Hepatocyte (in vitro differentiated cells): ENCODE measurements around the gene CFAP410. TPM values are rescaled to one million over a fixed set of nuclear protein-coding genes. Genes with fewer than 3 reads are reported as not detected.

Source experiments
- DNase-seq: peaks from one replicate; pipeline ENCODE4 v3.0.0-alpha.2; 2016; ENCODE audit warnings: low spot score
- H2AFZ ChIP-seq: fragments of 200-600 bp; sonication (generic); 2 replicates; pipeline ENCODE4 v1.6.0; 2016; ENCODE audit warnings: antibody characterized with exemption, mild to moderate bottlenecking
- H3K27ac ChIP-seq: fragments of 200-600 bp; sonication (generic); 2 replicates; pipeline ENCODE4 v1.5.1; 2016; ENCODE audit warnings: mild to moderate bottlenecking
- H3K27me3 ChIP-seq: fragments of 200-600 bp; sonication (generic); 2 replicates; pipeline ENCODE4 v1.6.1; 2016
- H3K36me3 ChIP-seq: fragments of 200-600 bp; sonication (generic); replicated peaks from 2 replicates; pipeline ENCODE4 v1.5.1; 2016; ENCODE audit warnings: low read depth; ENCODE audit not compliant: insufficient read depth
- H3K4me1 ChIP-seq: fragments of 200-600 bp; sonication (generic); 2 replicates; pipeline ENCODE4 v1.5.1; 2016; ENCODE audit warnings: mild to moderate bottlenecking, moderate library complexity; ENCODE audit not compliant: insufficient read depth
- H3K4me2 ChIP-seq: fragments of 200-600 bp; sonication (generic); 2 replicates; pipeline ENCODE4 v1.6.0; 2016
- H3K4me3 ChIP-seq: fragments of 200-600 bp; sonication (generic); 2 replicates; pipeline ENCODE4 v1.5.1; 2016; ENCODE audit warnings: mild to moderate bottlenecking
- H3K79me2 ChIP-seq: fragments of 200-600 bp; sonication (generic); 2 replicates; pipeline ENCODE4 v1.6.0; 2017; ENCODE audit warnings: mild to moderate bottlenecking
- H3K9me2 ChIP-seq: fragments of 200-600 bp; sonication (generic); replicated peaks from 2 replicates; pipeline ENCODE4 v1.6.0; 2017; ENCODE audit warnings: mild to moderate bottlenecking; ENCODE audit not compliant: insufficient read depth
- H3K9me3 ChIP-seq: fragments of 200-600 bp; sonication (generic); 2 replicates; pipeline ENCODE4 v1.5.1; 2016; ENCODE audit warnings: low read depth, mild to moderate bottlenecking
- H4K20me1 ChIP-seq: fragments of 200-600 bp; sonication (generic); 2 replicates; pipeline ENCODE4 v1.6.0; 2016; ENCODE audit warnings: mild to moderate bottlenecking; ENCODE audit not compliant: insufficient read depth, poor library complexity, severe bottlenecking
- EZH2 ChIP-seq: fragments of 200-600 bp; sonication (generic); IDR thresholded peaks from 2 replicates; pipeline ENCODE4 v1.6.1; 2016; ENCODE audit warnings: antibody characterized with exemption, mild to moderate bottlenecking, borderline replicate concordance
- EZH2phosphoT487 ChIP-seq: fragments of 200-600 bp; sonication (generic); IDR thresholded peaks from one replicate; pipeline ENCODE4 v1.6.1; 2018; ENCODE audit warnings: antibody characterized with exemption, mild to moderate bottlenecking, low read depth, moderate library complexity; ENCODE audit not compliant: unreplicated experiment, severe bottlenecking
- WGBS: methylation state at CpG from one replicate; pipeline ENCODE4 v1.1.6; 2016; ENCODE audit warnings: low lambda C conversion rate; ENCODE audit errors: missing lambda C conversion rate; 5-methylcytosine and 5-hydroxymethylcytosine counted together
- polyA plus RNA-seq: library from polyadenylated mRNA; unstranded; fragments of >200 nt; fragmentation: Nextera tagmentation; extraction: Ambion mirVana; gene quantifications from 2 replicates; pipeline ENCODE4 v1.2.1, GENCODE V29; 2016
- total RNA-seq: library from RNA; depleted of rRNA; stranded (reverse); fragments of >200 nt; gene quantifications from 2 replicates; pipeline ENCODE4 v1.2.3, GENCODE V29; 2014
- TF ChIP-seq, protein P1 (sequence below): fragments of 200-600 bp; sonication (generic); IDR thresholded peaks from 2 replicates; pipeline ENCODE4 v1.5.1; 2016; ENCODE audit warnings: antibody characterized with exemption, mild to moderate bottlenecking; ENCODE audit not compliant: poor library complexity

The CFAP410 gene
- total and polyA plus RNA-seq, 2 experiments from 2014 or later, result 17.1 to 33.6 TPM

DNA sequence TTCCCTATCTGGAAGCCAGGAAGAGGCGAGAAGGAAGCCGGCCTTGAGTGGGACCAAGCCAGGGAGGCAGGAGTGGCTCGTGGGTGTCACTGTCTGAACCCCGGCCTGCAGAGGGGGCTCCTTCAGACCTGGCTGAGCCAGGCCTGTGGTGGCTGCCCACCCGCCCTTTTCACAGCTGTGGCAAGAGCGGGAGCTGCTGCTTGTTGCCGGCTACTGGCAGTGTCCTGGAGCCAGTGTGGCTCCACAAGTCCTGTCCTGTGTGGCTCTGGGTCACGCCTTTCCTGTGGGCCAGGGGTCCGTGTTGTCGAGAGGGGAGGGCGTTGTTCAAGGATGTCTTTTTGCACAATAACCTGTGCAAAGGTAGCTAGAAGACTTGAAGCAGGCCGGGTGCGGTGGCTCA is 38.0 kb downstream of the CFAP410 start:
- Histone ChIP-seq H3K4me3 (peak overlapping the region; percentile 94), H3K9me3 (no peaks in the 10 kb centered on the region), H4K20me1 (peaks cover 18% of the 10 kb centered on the region), H3K27ac (peak overlapping the region; percentile 96), H2AFZ (no peak overlapping the region), H3K4me2 (peak overlapping the region; percentile 97), H3K27me3 (no peaks in the 10 kb centered on the region), H3K9me2 (no peaks in the 10 kb centered on the region), H3K36me3 (no peaks in the 10 kb centered on the region), H3K4me1 (peaks cover 45% of the 10 kb centered on the region), H3K79me2 (peaks cover 48% of the 10 kb centered on the region)
- no peak for TF ChIP-seq EZH2phosphoT487
- TF ChIP-seq, protein P1, sequence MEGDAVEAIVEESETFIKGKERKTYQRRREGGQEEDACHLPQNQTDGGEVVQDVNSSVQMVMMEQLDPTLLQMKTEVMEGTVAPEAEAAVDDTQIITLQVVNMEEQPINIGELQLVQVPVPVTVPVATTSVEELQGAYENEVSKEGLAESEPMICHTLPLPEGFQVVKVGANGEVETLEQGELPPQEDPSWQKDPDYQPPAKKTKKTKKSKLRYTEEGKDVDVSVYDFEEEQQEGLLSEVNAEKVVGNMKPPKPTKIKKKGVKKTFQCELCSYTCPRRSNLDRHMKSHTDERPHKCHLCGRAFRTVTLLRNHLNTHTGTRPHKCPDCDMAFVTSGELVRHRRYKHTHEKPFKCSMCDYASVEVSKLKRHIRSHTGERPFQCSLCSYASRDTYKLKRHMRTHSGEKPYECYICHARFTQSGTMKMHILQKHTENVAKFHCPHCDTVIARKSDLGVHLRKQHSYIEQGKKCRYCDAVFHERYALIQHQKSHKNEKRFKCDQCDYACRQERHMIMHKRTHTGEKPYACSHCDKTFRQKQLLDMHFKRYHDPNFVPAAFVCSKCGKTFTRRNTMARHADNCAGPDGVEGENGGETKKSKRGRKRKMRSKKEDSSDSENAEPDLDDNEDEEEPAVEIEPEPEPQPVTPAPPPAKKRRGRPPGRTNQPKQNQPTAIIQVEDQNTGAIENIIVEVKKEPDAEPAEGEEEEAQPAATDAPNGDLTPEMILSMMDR, result no peak
- no peak for TF ChIP-seq EZH2
- WGBS, result 78% methylated on average over 13 of the region's 13 CpGs
- no peak for DNase-seq

DNA sequence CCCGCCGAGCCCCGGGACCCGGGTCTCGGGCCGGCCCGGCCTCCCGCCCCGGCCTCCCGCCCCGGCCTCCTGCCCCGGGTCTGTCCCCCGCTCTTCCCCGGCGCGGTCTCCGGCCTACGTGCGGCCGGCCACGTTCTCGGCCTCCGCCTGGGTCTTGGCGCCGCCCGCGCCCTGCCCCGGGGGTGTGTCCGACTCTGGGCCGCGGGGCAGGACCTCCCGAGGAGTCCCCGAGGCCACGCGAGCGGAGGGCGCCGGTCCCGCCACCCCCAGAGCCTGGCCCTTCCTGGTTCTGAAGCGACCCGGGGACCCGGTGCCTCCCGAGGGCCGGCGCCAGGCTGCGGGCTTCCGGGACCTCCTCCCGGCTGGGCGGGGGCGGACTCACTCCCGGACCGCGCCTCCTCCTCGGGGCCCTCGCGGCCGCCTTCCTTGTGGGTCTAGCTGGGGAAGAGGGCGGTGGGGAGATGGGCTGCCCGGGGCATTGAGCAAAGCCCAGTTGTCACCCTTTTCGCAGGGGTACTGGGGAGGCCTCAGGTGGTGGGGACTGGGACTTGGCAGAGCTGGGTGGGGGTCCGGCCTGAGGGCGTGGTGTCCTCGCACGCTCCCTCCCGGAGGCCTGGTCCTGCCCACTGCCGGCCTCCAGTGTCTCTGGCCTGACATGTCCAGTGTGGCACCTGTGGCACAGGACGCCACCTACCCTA is 38.8 kb downstream of the CFAP410 start:
- H3K4me2 ChIP-seq, result peak overlapping the region; percentile 97
- peak overlapping the region; percentile 68 for H2AFZ ChIP-seq
- 4% methylated on average over 14 of the region's 67 CpGs for WGBS
- TF ChIP-seq EZH2phosphoT487 (no peak), EZH2 (no peak)
- TF ChIP-seq, protein P1, result no peak
- no peaks in the 10 kb centered on the region for H3K36me3 ChIP-seq
- H3K9me3 ChIP-seq, result no peaks in the 10 kb centered on the region
- peaks cover 12% of the 10 kb centered on the region for H4K20me1 ChIP-seq
- peak overlapping the region; percentile 96 for H3K27ac ChIP-seq
- peaks cover 40% of the 10 kb centered on the region for H3K79me2 ChIP-seq
- DNase-seq, result peak; percentile 88
- peaks cover 45% of the 10 kb centered on the region for H3K4me1 ChIP-seq
- peak overlapping the region; percentile 94 for H3K4me3 ChIP-seq
- H3K27me3 ChIP-seq, result no peaks in the 10 kb centered on the region
- H3K9me2 ChIP-seq, result no peaks in the 10 kb centered on the region

DNA sequence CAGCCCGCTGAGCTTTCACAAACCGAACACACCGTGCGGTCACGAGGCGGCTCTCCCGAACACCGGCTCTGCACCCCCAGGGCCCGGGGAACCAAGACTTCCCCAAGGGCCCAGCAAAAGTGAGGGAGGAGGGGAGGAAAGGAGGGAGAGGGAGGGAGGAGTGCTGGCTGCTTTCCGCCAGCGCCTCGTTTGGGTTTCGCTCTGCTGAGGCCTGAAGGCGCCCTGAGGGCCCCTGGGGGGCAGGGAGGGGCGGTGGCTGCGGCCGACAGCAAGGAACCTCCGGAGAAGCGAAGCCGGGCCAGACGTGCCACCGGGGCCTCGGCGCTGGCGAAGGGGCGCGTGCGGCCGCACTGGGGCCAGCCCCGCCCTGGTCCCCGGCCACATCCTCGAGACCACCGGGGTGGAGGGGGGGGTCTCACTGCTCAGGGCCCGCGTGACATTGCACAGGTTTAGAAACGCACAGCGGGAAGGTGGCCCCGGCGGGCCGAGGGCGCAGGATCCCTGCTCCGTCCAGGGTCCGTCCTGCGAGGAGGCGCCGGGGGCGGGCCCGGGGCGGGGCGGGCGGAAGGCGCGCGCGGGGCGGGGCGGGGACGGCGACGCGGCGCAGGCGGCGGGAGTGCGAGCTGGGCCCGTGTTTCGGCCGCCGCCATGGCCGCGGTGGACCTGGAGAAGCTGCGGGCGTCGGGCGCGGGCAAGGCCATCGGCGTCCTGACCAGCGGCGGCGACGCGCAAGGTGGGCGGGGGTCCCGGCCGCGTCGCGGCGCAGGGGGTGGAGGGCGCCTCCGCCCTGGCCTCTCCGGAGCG is 39.5 kb downstream of the CFAP410 start, which contains the start of gene PFKL:
Gene PFKL, plus strand, starts transcription at position 596 of the 804 bp plus-strand sequence. Its CDS starts 53 bp downstream, at position 649.
- H3K4me2 ChIP-seq, result peak within 1 kb of the TSS; percentile 97
- peaks cover 37% of the 10 kb centered on the region for H3K4me1 ChIP-seq
- peaks cover 34% of the 10 kb centered on the region for H3K79me2 ChIP-seq
- no peaks in the 10 kb centered on the region for H3K27me3 ChIP-seq
- H2AFZ ChIP-seq, result peak within 1 kb of the TSS; percentile 87
- peak; percentile 88 for DNase-seq
- H3K9me2 ChIP-seq, result no peaks in the 10 kb centered on the region
- H3K9me3 ChIP-seq, result no peaks in the 10 kb centered on the region
- peak within 1 kb of the TSS; percentile 94 for H3K4me3 ChIP-seq
- H3K27ac ChIP-seq, result peak within 1 kb of the TSS; percentile 96
- TF ChIP-seq, protein P1, result no peak
- no peak for TF ChIP-seq EZH2
- no peak for TF ChIP-seq EZH2phosphoT487
- H4K20me1 ChIP-seq, result peaks cover 8% of the 10 kb centered on the region
- 2% methylated on average over 14 of the region's 94 CpGs for WGBS
- no peaks in the 10 kb centered on the region for H3K36me3 ChIP-seq
